WTC11 (cell line): ENCODE results near the gene SBNO2. TPM values are rescaled to one million over a fixed set of nuclear protein-coding genes. Genes with fewer than 3 reads are reported as not detected.
A peak's percentile ranks its signal among the peaks of the same experiment; 100 is the strongest.

Experiments
- ATAC-seq: fragments of 200-7000 bp; cut with Tn5 transposase; 2 replicates; pipeline ENCODE4 v1.10.0; 2021; ENCODE audit warnings: mild to moderate bottlenecking, moderate library complexity
- CTCF ChIA-PET: fragments of 300-600 bp; sonication (Branson Sonifier 250); formaldehyde crosslinking; loops from one replicate; lab custom pipeline; 2021; ENCODE audit warnings: antibody characterized with exemption; lab: Charles Lee
- POLR2A ChIA-PET: fragments of 350-600 bp; sonication (Branson Sonifier 250); formaldehyde crosslinking; loops from one replicate; lab custom pipeline; 2021; ENCODE audit warnings: antibody characterized with exemption; lab: Charles Lee
- DNase-seq: peaks from one replicate; pipeline ENCODE4 v3.0.0; 2021; ENCODE audit warnings: low spot score
- H3K27ac Mint-ChIP-seq: 2 replicates; pipeline ENCODE4 v1.8.0; 2021; ENCODE audit warnings: mixed read lengths
- H3K27me3 Mint-ChIP-seq: 2 replicates; pipeline ENCODE4 v1.8.0; 2021; ENCODE audit warnings: low read depth, mild to moderate bottlenecking, moderate library complexity, mixed read lengths
- H3K36me3 Mint-ChIP-seq: 2 replicates; pipeline ENCODE4 v1.8.0; 2021; ENCODE audit warnings: mixed read lengths
- H3K4me1 Mint-ChIP-seq: 2 replicates; pipeline ENCODE4 v1.8.0; 2022; ENCODE audit warnings: mixed read lengths
- H3K4me3 Mint-ChIP-seq: 2 replicates; pipeline ENCODE4 v1.8.0; 2021; ENCODE audit warnings: mild to moderate bottlenecking, moderate library complexity, mixed read lengths
- H3K9me3 Mint-ChIP-seq: 2 replicates; pipeline ENCODE4 v1.8.0; 2021; ENCODE audit warnings: mixed read lengths
- FOXJ3 ChIP-seq: sonication (generic); formaldehyde crosslinking; IDR thresholded peaks from 2 replicates; pipeline ENCODE4 v1.9.0; 2021; ENCODE audit warnings: missing genetic modification reagents, mild to moderate bottlenecking, borderline replicate concordance
- FOXP1 ChIP-seq: sonication (generic); formaldehyde crosslinking; IDR thresholded peaks from 2 replicates; pipeline ENCODE4 v1.8.0; 2022; ENCODE audit warnings: missing genetic modification reagents, mild to moderate bottlenecking, moderate library complexity, borderline replicate concordance
- GTF2I ChIP-seq: fragments of 250-450 bp; sonication (Bioruptor Pico); conservative IDR thresholded peaks from 2 replicates; pipeline ENCODE4 v1.4.0; 2021; ENCODE audit warnings: mild to moderate bottlenecking
- IRF2 ChIP-seq: sonication (generic); formaldehyde crosslinking; IDR thresholded peaks from 2 replicates; pipeline ENCODE4 v1.8.0; 2022; ENCODE audit warnings: low read depth, missing genetic modification reagents, borderline replicate concordance
- KAT7 ChIP-seq: sonication (generic); formaldehyde crosslinking; IDR thresholded peaks from 2 replicates; pipeline ENCODE4 v1.8.1; 2023; ENCODE audit warnings: missing genetic modification reagents, mild to moderate bottlenecking, borderline replicate concordance
- NFATC4 ChIP-seq: fragments of 250-450 bp; sonication (Bioruptor Pico); IDR thresholded peaks from 2 replicates; pipeline ENCODE4 v1.9.0; 2021; ENCODE audit warnings: mild to moderate bottlenecking
- NFYB ChIP-seq: sonication (generic); formaldehyde crosslinking; conservative IDR thresholded peaks from 2 replicates; pipeline ENCODE4 v1.8.0; 2022; ENCODE audit warnings: low read depth, missing genetic modification reagents
- RELA ChIP-seq: sonication (generic); formaldehyde crosslinking; IDR thresholded peaks from 2 replicates; pipeline ENCODE4 v1.8.1; 2022; ENCODE audit warnings: missing genetic modification reagents, mild to moderate bottlenecking, borderline replicate concordance
- TEAD4 ChIP-seq: sonication (generic); formaldehyde crosslinking; IDR thresholded peaks from 2 replicates; pipeline ENCODE4 v1.8.0; 2022; ENCODE audit warnings: mild to moderate bottlenecking, missing genetic modification reagents
- ZBTB21 ChIP-seq: sonication (generic); formaldehyde crosslinking; IDR thresholded peaks from 2 replicates; pipeline ENCODE4 v1.8.1; 2023; ENCODE audit warnings: mild to moderate bottlenecking, missing genetic modification reagents, borderline replicate concordance
- ZNF138 ChIP-seq: sonication (generic); formaldehyde crosslinking; conservative IDR thresholded peaks from 2 replicates; pipeline ENCODE4 v1.8.1; 2022; ENCODE audit warnings: mild to moderate bottlenecking, moderate library complexity, missing genetic modification reagents
- ZNF416 ChIP-seq: fragments of 250-450 bp; sonication (Bioruptor Pico); IDR thresholded peaks from 2 replicates; pipeline ENCODE4 v1.9.0; 2021; ENCODE audit warnings: mild to moderate bottlenecking, inconsistent platforms
- ZNF671 ChIP-seq: fragments of 250-450 bp; sonication (Bioruptor Pico); IDR thresholded peaks from 2 replicates; pipeline ENCODE4 v1.8.0; 2021; ENCODE audit warnings: mild to moderate bottlenecking
- total RNA-seq: library from RNA; stranded (reverse); gene quantifications from 3 replicates; pipeline ENCODE4 v1.2.3, GENCODE V29; 2021
- TF ChIP-seq, protein P1 (sequence below): fragments of 250-450 bp; sonication (Bioruptor Pico); IDR thresholded peaks from 2 replicates; pipeline ENCODE4 v1.9.0; 2021; ENCODE audit warnings: moderate library complexity, mild to moderate bottlenecking, inconsistent platforms, borderline replicate concordance
- TF ChIP-seq, protein P2 (sequence below): sonication (generic); formaldehyde crosslinking; IDR thresholded peaks from 2 replicates; pipeline ENCODE4 v1.8.0; 2023; ENCODE audit warnings: missing genetic modification reagents, mild to moderate bottlenecking, borderline replicate concordance
- TF ChIP-seq, protein P3 (sequence below): sonication (generic); formaldehyde crosslinking; IDR thresholded peaks from 2 replicates; pipeline ENCODE4 v1.8.0; 2022; ENCODE audit warnings: mild to moderate bottlenecking, missing genetic modification reagents
- TF ChIP-seq, protein P4 (sequence below): fragments of 250-450 bp; sonication (Bioruptor Pico); IDR thresholded peaks from 2 replicates; pipeline ENCODE4 v2.1.2; 2022; ENCODE audit warnings: mild to moderate bottlenecking, moderate library complexity
- TF ChIP-seq, protein P5 (sequence below): fragments of 250-450 bp; sonication (Bioruptor Pico); conservative IDR thresholded peaks from 2 replicates; pipeline ENCODE4 v1.9.0; 2021; ENCODE audit warnings: mild to moderate bottlenecking

Gene SBNO2
- total RNA-seq, 1 experiment from 2014 or later, result 57.3 TPM

DNA sequence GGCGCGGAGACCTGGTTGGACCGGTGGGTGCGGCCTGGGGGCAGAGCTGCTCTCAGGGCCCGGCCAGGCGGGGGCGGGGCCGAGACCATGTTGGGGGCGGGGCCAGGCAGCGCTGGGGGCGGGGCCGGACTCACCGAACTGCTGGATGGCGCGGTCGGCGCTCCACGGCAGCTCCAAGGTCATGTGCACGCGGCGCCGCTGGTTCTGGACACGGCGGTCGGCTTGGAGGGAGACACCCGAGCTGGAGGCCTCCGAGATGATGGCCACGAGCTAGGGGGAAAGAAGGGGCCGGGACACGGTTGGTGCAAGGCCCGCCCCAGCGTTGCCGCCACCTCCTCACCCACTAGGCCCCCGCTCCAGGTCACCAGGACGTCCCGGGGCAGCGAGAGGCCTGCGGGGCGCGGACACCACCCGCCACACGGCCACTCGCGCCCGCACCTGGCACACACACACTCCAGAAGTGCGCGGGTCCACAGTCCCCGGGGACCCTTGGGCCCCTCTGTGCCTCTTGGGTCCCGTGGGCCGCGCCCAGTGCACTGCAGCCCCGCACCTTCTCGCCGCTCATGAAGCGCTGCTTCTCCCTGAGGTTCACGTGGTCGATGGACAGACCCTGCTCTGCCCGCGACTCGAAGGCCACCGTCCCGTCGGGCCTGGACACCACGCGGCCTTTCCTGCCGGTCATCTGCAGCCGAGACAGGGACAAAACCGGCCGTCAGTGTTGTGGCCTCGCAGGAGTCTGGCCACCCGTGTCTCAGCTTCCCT, 61.6 kb downstream of the SBNO2 start:
- POLR2A ChIA-PET, result interaction anchor here (0.7 to 1.1 kb wide), 4 partner anchors 9 to 126 kb away, joined by 3 to 4 read pairs (median 4); partner anchors contain the start of genes ABCA7 and CBARP
- no peaks in the 10 kb centered on the region for H3K36me3 Mint-ChIP-seq
- DNase-seq (peak; percentile 84), ATAC-seq (peak; percentile 57)
- no peaks in the 10 kb centered on the region for H3K9me3 Mint-ChIP-seq
- no peaks in the 10 kb centered on the region for H3K27me3 Mint-ChIP-seq
- no peak overlapping the region for H3K4me3 Mint-ChIP-seq
- CTCF ChIA-PET, result interaction anchor here (0.6 to 3.0 kb wide), 49 partner anchors 8 to 157 kb away, joined by 3 to 69 read pairs (median 7); partner anchors contain the start of genes ABCA7, ARHGAP45, CBARP and CIRBP
- TF ChIP-seq, protein P1, sequence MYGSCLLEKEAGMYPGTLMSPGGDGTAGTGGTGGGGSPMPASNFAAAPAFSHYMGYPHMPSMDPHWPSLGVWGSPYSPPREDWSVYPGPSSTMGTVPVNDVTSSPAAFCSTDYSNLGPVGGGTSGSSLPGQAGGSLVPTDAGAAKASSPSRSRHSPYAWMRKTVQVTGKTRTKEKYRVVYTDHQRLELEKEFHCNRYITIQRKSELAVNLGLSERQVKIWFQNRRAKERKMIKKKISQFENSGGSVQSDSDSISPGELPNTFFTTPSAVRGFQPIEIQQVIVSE (CRISPR knock-in tag), result no peak
- TF ChIP-seq ZNF138 (CRISPR knock-in tag), result no peak
- no peak for TF ChIP-seq FOXJ3 (CRISPR knock-in tag)
- TF ChIP-seq, protein P2, sequence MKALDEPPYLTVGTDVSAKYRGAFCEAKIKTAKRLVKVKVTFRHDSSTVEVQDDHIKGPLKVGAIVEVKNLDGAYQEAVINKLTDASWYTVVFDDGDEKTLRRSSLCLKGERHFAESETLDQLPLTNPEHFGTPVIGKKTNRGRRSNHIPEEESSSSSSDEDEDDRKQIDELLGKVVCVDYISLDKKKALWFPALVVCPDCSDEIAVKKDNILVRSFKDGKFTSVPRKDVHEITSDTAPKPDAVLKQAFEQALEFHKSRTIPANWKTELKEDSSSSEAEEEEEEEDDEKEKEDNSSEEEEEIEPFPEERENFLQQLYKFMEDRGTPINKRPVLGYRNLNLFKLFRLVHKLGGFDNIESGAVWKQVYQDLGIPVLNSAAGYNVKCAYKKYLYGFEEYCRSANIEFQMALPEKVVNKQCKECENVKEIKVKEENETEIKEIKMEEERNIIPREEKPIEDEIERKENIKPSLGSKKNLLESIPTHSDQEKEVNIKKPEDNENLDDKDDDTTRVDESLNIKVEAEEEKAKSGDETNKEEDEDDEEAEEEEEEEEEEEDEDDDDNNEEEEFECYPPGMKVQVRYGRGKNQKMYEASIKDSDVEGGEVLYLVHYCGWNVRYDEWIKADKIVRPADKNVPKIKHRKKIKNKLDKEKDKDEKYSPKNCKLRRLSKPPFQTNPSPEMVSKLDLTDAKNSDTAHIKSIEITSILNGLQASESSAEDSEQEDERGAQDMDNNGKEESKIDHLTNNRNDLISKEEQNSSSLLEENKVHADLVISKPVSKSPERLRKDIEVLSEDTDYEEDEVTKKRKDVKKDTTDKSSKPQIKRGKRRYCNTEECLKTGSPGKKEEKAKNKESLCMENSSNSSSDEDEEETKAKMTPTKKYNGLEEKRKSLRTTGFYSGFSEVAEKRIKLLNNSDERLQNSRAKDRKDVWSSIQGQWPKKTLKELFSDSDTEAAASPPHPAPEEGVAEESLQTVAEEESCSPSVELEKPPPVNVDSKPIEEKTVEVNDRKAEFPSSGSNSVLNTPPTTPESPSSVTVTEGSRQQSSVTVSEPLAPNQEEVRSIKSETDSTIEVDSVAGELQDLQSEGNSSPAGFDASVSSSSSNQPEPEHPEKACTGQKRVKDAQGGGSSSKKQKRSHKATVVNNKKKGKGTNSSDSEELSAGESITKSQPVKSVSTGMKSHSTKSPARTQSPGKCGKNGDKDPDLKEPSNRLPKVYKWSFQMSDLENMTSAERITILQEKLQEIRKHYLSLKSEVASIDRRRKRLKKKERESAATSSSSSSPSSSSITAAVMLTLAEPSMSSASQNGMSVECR (CRISPR knock-in tag), result no peak
- TF ChIP-seq FOXP1 (CRISPR knock-in tag), result peak; percentile 64; the same call in 1 of the 2 replicates
- TF ChIP-seq NFATC4 (CRISPR knock-in tag), result no peak
- TF ChIP-seq, protein P3, sequence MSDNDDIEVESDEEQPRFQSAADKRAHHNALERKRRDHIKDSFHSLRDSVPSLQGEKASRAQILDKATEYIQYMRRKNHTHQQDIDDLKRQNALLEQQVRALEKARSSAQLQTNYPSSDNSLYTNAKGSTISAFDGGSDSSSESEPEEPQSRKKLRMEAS (CRISPR knock-in tag), result 0 out of 2 replicates have a peak, but pooled peaks have one; percentile 20
- TF ChIP-seq RELA, result 0 out of 2 replicates have a peak, but pooled peaks have one; percentile 37
- TF ChIP-seq IRF2 (CRISPR knock-in tag), result no peak
- peaks cover 2% of the 10 kb centered on the region; the same call in 1 of the 2 replicates for H3K4me1 Mint-ChIP-seq
- H3K27ac Mint-ChIP-seq, result no peak overlapping the region; the same call in 1 of the 2 replicates

DNA sequence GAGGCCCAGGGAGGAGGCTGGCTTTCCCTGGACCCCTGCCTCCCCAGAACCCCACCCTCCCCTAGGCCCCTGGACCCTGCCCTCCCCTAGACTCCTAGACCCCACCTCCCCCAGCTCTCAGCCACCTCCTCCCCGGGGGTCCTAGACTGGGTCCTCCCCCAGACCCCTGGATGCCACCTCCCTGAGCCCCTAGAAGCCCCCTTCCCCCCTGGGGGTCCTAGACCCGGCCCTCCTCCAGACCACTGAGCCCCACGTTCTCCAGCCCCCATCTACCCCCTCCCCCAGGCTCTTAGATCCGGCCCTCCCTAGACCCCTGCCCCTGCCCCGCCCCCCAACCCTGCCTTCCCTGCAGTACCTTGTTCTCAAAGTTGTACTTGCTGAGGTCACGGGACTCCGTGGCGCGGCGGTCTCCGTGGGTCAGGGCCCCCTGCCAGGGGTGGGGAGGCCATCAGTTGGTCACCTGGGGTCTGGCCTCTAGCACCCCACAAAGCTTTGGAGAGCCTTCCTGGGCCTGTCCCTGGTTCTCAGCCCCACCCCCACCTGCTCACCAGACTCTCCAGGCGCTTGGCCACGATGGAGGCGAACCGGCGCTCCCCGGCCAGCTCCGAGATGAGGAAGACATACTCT, 62.3 kb downstream of the SBNO2 start:
- H3K4me3 Mint-ChIP-seq, result no peak overlapping the region
- H3K27ac Mint-ChIP-seq, result no peak overlapping the region
- no peaks in the 10 kb centered on the region for H3K9me3 Mint-ChIP-seq
- ATAC-seq (no peak), DNase-seq (no peak)
- peaks cover 2% of the 10 kb centered on the region; the same call in 1 of the 2 replicates for H3K4me1 Mint-ChIP-seq
- H3K27me3 Mint-ChIP-seq, result no peaks in the 10 kb centered on the region
- CTCF ChIA-PET, result interaction anchor here (0.6 to 3.0 kb wide), 18 partner anchors 8 to 133 kb away, joined by 3 to 69 read pairs (median 20); partner anchors contain the start of genes ARHGAP45, GPX4 and POLR2E
- H3K36me3 Mint-ChIP-seq, result no peaks in the 10 kb centered on the region
- POLR2A ChIA-PET, result interaction anchor here (0.7 to 1.0 kb wide), 2 partner anchors 10 to 71 kb away, joined by 3 to 4 read pairs; partner anchors contain the start of gene ABCA7
- no peak for TF ChIP-seq ZBTB21 (CRISPR knock-in tag)
- no peak for TF ChIP-seq GTF2I
- TF ChIP-seq, protein P4, sequence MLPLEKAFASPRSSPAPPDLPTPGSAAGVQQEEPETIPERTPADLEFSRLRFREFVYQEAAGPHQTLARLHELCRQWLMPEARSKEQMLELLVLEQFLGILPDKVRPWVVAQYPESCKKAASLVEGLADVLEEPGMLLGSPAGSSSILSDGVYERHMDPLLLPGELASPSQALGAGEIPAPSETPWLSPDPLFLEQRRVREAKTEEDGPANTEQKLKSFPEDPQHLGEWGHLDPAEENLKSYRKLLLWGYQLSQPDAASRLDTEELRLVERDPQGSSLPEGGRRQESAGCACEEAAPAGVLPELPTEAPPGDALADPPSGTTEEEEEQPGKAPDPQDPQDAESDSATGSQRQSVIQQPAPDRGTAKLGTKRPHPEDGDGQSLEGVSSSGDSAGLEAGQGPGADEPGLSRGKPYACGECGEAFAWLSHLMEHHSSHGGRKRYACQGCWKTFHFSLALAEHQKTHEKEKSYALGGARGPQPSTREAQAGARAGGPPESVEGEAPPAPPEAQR (CRISPR knock-in tag), result no peak
- TF ChIP-seq, protein P2 (CRISPR knock-in tag), result no peak
- no peak for TF ChIP-seq TEAD4 (CRISPR knock-in tag)
- no peak for TF ChIP-seq ZNF416 (CRISPR knock-in tag)
- TF ChIP-seq, protein P5, sequence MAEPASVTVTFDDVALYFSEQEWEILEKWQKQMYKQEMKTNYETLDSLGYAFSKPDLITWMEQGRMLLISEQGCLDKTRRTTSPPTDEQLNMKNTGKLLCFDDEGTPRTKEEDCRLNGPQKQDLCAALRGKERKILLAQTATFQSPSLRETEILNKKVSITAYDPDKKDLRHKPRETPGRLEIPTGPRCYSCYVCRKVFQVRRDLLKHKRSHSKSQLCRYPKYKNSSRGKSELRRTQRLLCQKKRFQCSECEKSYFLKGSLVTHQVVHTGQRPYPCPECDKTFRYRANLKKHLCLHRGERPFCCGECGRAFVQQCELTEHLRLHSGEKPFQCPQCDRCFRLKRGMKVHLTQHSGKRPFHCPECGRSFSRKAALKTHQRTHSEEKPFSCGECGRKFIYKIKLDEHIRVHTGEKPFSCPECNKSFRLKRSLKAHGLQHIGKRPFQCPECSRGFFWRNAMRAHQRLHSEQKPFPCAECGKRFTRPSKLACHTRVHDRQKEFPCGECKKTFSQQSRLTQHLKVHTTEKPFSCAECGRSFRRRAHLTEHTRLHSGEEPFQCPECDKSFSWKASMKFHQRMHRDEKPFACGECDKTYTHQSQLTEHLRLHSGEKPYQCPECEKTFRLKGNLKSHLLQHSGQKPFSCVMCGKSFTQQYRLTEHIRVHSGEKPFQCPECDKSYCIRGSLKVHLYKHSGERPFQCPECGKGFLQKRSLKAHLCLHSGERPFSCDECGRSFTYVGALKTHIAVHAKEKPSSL, result no peak
- TF ChIP-seq KAT7 (CRISPR knock-in tag), result no peak
- no peak for TF ChIP-seq NFYB (CRISPR knock-in tag)
- no peak for TF ChIP-seq ZNF671 (CRISPR knock-in tag)
